Caco-2 (cell line): ENCODE data around the gene MN1. TPM values are rescaled to one million over a fixed set of nuclear protein-coding genes. Genes with fewer than 3 reads are reported as not detected.

Source experiments
- BruUV-seq: library from RNA; stranded (reverse); fragments of 400-500 nt; replicated peaks from 2 replicates; lab custom pipeline; 2021; lab: Mats Ljungman, UMichigan
- CTCF ChIA-PET: fragments of 300-600 bp; sonication (Branson Sonifier 250); formaldehyde crosslinking; loops from one replicate; lab custom pipeline; 2022; ENCODE audit warnings: antibody characterized with exemption; lab: Charles Lee
- POLR2A ChIA-PET: fragments of 300-600 bp; sonication (Branson Sonifier 250); formaldehyde crosslinking; loops from one replicate; lab custom pipeline; 2022; ENCODE audit warnings: antibody characterized with exemption; lab: Charles Lee
- DNase-seq, 2 experiments: peaks; one replicate each; pipeline versions ENCODE4 v3.0.0 to v3.0.0-alpha.2; 2020 to 2022
- H3K27me3 ChIP-seq: replicated peaks from 2 replicates; pipeline ENCODE4 v1.6.0; 2011; ENCODE audit warnings: low read length; ENCODE audit not compliant: control insufficient read depth, insufficient read depth
- H3K36me3 ChIP-seq: 2 replicates; pipeline ENCODE4 v1.5.1; 2011; ENCODE audit warnings: low read length; ENCODE audit not compliant: control insufficient read depth, insufficient read depth
- H3K4me1 ChIP-seq: fragments of 250-450 bp; sonication (Bioruptor Pico); 2 replicates; pipeline ENCODE4 v1.5.1; 2020; ENCODE audit warnings: mild to moderate bottlenecking
- H3K4me3 ChIP-seq: 2 replicates; pipeline ENCODE4 v1.5.1; 2011; ENCODE audit warnings: low read depth, mild to moderate bottlenecking, control low read depth, low read length
- H3K9me3 ChIP-seq: fragments of 250-450 bp; sonication (Bioruptor Pico); 2 replicates; pipeline ENCODE4 v1.5.1; 2020; ENCODE audit warnings: mild to moderate bottlenecking, moderate library complexity
- H3K27ac Mint-ChIP-seq: one replicate; pipeline ENCODE4 v1.8.0; 2022; ENCODE audit warnings: mixed read lengths; ENCODE audit not compliant: unreplicated experiment
- H3K27me3 Mint-ChIP-seq: one replicate; pipeline ENCODE4 v1.8.0; 2022; ENCODE audit warnings: mixed read lengths; ENCODE audit not compliant: insufficient read depth, unreplicated experiment
- H3K36me3 Mint-ChIP-seq: one replicate; pipeline ENCODE4 v1.8.0; 2022; ENCODE audit warnings: mild to moderate bottlenecking, mixed read lengths; ENCODE audit not compliant: insufficient read depth, unreplicated experiment
- H3K4me1 Mint-ChIP-seq: one replicate; pipeline ENCODE4 v1.8.0; 2022; ENCODE audit warnings: low read depth, mixed read lengths; ENCODE audit not compliant: unreplicated experiment
- H3K4me3 Mint-ChIP-seq: one replicate; pipeline ENCODE4 v1.8.0; 2022; ENCODE audit warnings: mild to moderate bottlenecking, moderate library complexity, mixed read lengths; ENCODE audit not compliant: unreplicated experiment
- H3K9me3 Mint-ChIP-seq: one replicate; pipeline ENCODE4 v1.8.0; 2022; ENCODE audit warnings: mixed read lengths; ENCODE audit not compliant: unreplicated experiment
- intact Hi-C: fragments of 100-400 bp; cut with micrococcal nuclease; formaldehyde crosslinking; loops from one replicate; pipeline ENCODE4 v1.10.0; 2022; ENCODE audit not compliant: unreplicated experiment
- total RNA-seq: library from RNA; stranded (reverse); gene quantifications from 2 replicates; pipeline ENCODE4 v1.2.3, GENCODE V29; 2022
- TF ChIP-seq, protein P1 (sequence below), 2 experiments: fragments of 200-600 bp in 1 of 2; IDR thresholded peaks; 1 replicate in 1 of 2; 2 replicates in 1 of 2; pipeline versions ENCODE4 v1.5.1 to v1.8.0; 2011 to 2022; ENCODE audit warnings: antibody characterized with exemption in 1 of 2, control low read depth in 1 of 2, inconsistent platforms in 1 of 2, low read depth in 1 of 2, low read length in 1 of 2, mild to moderate bottlenecking in 1 of 2, moderate library complexity in 1 of 2; ENCODE audit not compliant: insufficient read depth in 1 of 2, severe bottlenecking in 1 of 2, unreplicated experiment in 1 of 2

MN1 gene
- total RNA-seq, 1 experiment from 2014 or later = 0.32 TPM

DNA sequence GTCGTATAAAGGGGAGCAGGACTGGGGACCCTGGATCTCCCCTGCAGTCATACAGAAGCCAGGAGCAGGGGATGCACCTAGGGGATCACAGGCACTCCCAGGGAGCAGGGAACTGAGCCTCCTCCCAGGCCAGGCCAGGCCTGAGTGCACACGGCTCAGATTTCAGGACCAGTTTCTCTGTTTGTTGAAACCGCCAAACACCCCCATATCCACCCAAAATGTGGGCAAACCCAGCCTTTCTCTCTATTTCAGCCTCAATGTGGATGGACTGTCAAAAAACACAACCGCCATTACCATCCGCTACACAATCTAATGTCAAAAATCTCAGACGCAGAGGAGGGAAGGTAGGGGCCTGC is 17.5 kb downstream of the MN1 start:
- H3K4me1 Mint-ChIP-seq = no peaks in the 10 kb centered on the region
- H3K4me1 ChIP-seq = no peaks in the 10 kb centered on the region
- no peaks in the 10 kb centered on the region for H3K9me3 Mint-ChIP-seq
- ChIA-PET CTCF (no interaction called here), POLR2A (no interaction called here)
- no peaks in the 10 kb centered on the region for H3K36me3 ChIP-seq
- TF ChIP-seq, protein P1, sequence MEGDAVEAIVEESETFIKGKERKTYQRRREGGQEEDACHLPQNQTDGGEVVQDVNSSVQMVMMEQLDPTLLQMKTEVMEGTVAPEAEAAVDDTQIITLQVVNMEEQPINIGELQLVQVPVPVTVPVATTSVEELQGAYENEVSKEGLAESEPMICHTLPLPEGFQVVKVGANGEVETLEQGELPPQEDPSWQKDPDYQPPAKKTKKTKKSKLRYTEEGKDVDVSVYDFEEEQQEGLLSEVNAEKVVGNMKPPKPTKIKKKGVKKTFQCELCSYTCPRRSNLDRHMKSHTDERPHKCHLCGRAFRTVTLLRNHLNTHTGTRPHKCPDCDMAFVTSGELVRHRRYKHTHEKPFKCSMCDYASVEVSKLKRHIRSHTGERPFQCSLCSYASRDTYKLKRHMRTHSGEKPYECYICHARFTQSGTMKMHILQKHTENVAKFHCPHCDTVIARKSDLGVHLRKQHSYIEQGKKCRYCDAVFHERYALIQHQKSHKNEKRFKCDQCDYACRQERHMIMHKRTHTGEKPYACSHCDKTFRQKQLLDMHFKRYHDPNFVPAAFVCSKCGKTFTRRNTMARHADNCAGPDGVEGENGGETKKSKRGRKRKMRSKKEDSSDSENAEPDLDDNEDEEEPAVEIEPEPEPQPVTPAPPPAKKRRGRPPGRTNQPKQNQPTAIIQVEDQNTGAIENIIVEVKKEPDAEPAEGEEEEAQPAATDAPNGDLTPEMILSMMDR (IDR thresholded peaks at IDR 0.05; ENCODE audit: insufficient read depth in 1 of 2, low read depth in 1 of 2, low read length in 1 of 2, severe bottlenecking in 1 of 2, unreplicated experiment in 1 of 2) = no peak
- no peak overlapping the region for H3K27ac Mint-ChIP-seq
- no peaks in the 10 kb centered on the region for H3K36me3 Mint-ChIP-seq
- no peaks in the 10 kb centered on the region for H3K27me3 ChIP-seq
- no peak overlapping the region for H3K4me3 Mint-ChIP-seq
- no peak for DNase-seq
- BruUV-seq = no TSS peak
- peaks cover 5% of the 10 kb centered on the region for H3K27me3 Mint-ChIP-seq
- H3K4me3 ChIP-seq = no peak overlapping the region
- intact Hi-C loops = no loop called here
- H3K9me3 ChIP-seq = no peaks in the 10 kb centered on the region

DNA sequence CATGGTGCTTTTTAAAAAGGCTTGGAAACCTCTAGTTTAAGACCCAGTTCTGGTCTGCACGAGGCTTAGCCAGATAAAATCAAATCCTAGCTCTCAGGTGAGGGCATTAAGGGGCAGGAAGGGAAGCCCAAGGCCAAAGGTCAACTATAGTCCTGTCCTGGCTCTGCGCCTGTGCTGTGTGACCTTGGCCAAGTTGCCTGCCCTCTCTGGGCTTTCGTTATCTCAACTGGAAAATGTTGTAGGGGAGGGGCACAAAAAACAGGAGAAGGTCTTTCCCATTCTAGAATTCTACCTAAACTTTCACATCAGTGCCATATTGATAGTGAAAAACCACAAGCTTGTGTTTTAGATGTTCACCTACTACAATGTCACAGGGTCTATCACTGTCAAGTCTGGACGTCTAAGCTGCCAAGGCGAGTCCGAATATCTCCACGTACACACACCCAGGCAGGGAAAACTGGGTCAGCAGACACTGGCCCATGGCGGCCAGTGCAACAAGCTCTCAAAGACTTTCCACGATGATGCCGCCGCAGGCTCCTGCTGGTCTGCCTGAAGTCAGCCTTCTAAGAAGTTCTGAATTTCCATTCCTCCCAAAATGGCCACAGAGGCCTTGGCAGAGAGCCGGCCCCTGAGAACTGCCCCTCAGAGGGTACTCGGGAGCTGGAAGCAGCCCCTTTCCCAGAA is 18.0 kb downstream of the MN1 start:
- Mint-ChIP-seq H3K9me3 (no peaks in the 10 kb centered on the region), H3K27me3 (peaks cover 5% of the 10 kb centered on the region), H3K36me3 (no peaks in the 10 kb centered on the region), H3K4me3 (no peak overlapping the region), H3K4me1 (no peaks in the 10 kb centered on the region), H3K27ac (no peak overlapping the region)
- no peak for DNase-seq
- BruUV-seq = no TSS peak
- TF ChIP-seq, protein P1 (IDR thresholded peaks at IDR 0.05; ENCODE audit: insufficient read depth in 1 of 2, low read depth in 1 of 2, low read length in 1 of 2, severe bottlenecking in 1 of 2, unreplicated experiment in 1 of 2) = no peak
- Histone ChIP-seq H3K4me3 (no peak overlapping the region), H3K36me3 (no peaks in the 10 kb centered on the region), H3K4me1 (no peaks in the 10 kb centered on the region), H3K9me3 (no peaks in the 10 kb centered on the region), H3K27me3 (no peaks in the 10 kb centered on the region)
- CTCF ChIA-PET = interaction anchor here (0.6 kb wide), 1 partner anchor 120 kb away, joined by 3 read pairs; no protein-coding TSS in a partner anchor
- POLR2A ChIA-PET = no interaction called here
- intact Hi-C loops = no loop called here

DNA sequence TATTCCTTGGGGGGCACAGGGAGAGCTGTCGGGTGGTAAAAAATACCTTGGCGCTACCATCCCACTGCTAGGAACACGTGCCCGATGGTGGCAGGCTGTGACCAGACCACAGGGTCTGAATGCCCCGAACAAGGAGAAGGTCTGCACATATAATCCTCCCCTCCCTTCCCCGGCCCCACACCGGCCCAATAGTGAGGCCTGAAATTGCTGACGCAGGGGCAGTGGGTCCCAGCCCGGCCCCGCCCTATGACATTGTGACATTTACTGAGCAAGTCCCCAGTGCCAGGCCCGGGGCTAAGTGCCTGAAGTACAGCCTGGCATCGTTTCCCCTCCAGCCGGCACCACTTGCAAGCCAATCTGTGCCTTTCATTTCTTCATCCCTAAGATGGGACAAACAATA is 19.5 kb downstream of the MN1 start:
- H3K9me3 ChIP-seq = no peaks in the 10 kb centered on the region
- Mint-ChIP-seq H3K4me3 (no peak overlapping the region), H3K9me3 (no peaks in the 10 kb centered on the region), H3K36me3 (no peaks in the 10 kb centered on the region), H3K4me1 (no peaks in the 10 kb centered on the region), H3K27ac (no peak overlapping the region), H3K27me3 (no peaks in the 10 kb centered on the region)
- no peaks in the 10 kb centered on the region for H3K4me1 ChIP-seq
- BruUV-seq = no TSS peak
- ChIA-PET POLR2A (no interaction called here), CTCF (no interaction called here)
- no peaks in the 10 kb centered on the region for H3K27me3 ChIP-seq
- TF ChIP-seq, protein P1 (IDR thresholded peaks at IDR 0.05; ENCODE audit: insufficient read depth in 1 of 2, low read depth in 1 of 2, low read length in 1 of 2, severe bottlenecking in 1 of 2, unreplicated experiment in 1 of 2) = no peak
- no peaks in the 10 kb centered on the region for H3K36me3 ChIP-seq
- DNase-seq = no peak
- no peak overlapping the region for H3K4me3 ChIP-seq
- intact Hi-C loops = no loop called here
